Thyroid gland (tissue), 4 donors: ENCODE data around the gene EFNB1. TPM values are rescaled to one million over a fixed set of nuclear protein-coding genes. Genes with fewer than 3 reads are reported as not detected.

Source experiments
- DNase-seq, 2 donors: peaks; one replicate each; pipeline ENCODE4 v3.0.0-alpha.2; 2019
- H3K27ac ChIP-seq, 3 donors: fragments of 200-600 bp; sonication (generic); 1 replicate in 2 of 3; 2 replicates in 1 of 3; pipeline ENCODE4 v1.5.1; 2016 to 2019; ENCODE audit warnings: mild to moderate bottlenecking in 1 of 3, moderate library complexity in 1 of 3
- H3K27me3 ChIP-seq: fragments of 200-600 bp; sonication (generic); one replicate; pipeline ENCODE4 v1.5.1; 2019
- H3K36me3 ChIP-seq, 2 donors: fragments of 200-600 bp; sonication (generic); one replicate each; pipeline ENCODE4 v1.5.1; 2016 to 2019
- H3K4me1 ChIP-seq, 2 donors: fragments of 200-600 bp; sonication (generic); one replicate each; pipeline ENCODE4 v1.5.1; 2017 to 2019
- H3K4me3 ChIP-seq, 3 donors: fragments of 200-600 bp; sonication (generic); replicated peaks in 1 of 3; 1 replicate in 2 of 3; 2 replicates in 1 of 3; pipeline ENCODE4 v1.5.1; 2016; ENCODE audit warnings: mild to moderate bottlenecking in 1 of 3
- H3K9me3 ChIP-seq: fragments of 200-600 bp; sonication (generic); one replicate; pipeline ENCODE4 v1.5.1; 2017
- CTCF ChIP-seq, 6 experiments: fragments of 200-600 bp in 3 of 6; fragments of 450-650 bp in 3 of 6; sonication (generic) in 3 of 6; IDR thresholded peaks; one replicate each; pipeline ENCODE4 v1.5.1; 2016 to 2019; ENCODE audit warnings: antibody characterized with exemption in 6 of 6, mild to moderate bottlenecking in 2 of 6, inconsistent platforms in 1 of 6, moderate library complexity in 1 of 6
- POLR2A ChIP-seq, 2 donors: fragments of 450-650 bp; IDR thresholded peaks; one replicate each; pipeline ENCODE4 v1.6.1; 2017; ENCODE audit warnings: antibody characterized with exemption in 2 of 2, mild to moderate bottlenecking in 2 of 2, moderate library complexity in 1 of 2
- WGBS, 2 donors: methylation state at CpG; one replicate each; pipeline ENCODE4 v1.1.5; 2017; 5-methylcytosine and 5-hydroxymethylcytosine counted together
- intact Hi-C: fragments of 100-400 bp; cut with DNase I; formaldehyde crosslinking; loops from one replicate; pipeline ENCODE4 v1.15.1; 2023
- total RNA-seq, 4 donors: library from RNA; depleted of rRNA; stranded (reverse); fragments of >200 nt; gene quantifications; one replicate each; pipeline ENCODE4 v1.2.3, GENCODE V29; 2016

EFNB1 gene
- total RNA-seq, 4 donors from 2014 or later, result 17.6 to 26.9 (median 20.8) TPM

- no peak for DNase-seq
- 82% methylated on average over 6 of the region's 10 CpGs; no CpG with 5 or more reads in 1 of the 2 donors for WGBS, 2 donors
- no peak overlapping the region for H3K4me3 ChIP-seq
- no peaks in the 10 kb centered on the region for H3K27me3 ChIP-seq
- H3K4me1 ChIP-seq, result no peaks in the 10 kb centered on the region
- H3K27ac ChIP-seq, result no peak overlapping the region
- intact Hi-C loops, result loop anchor here (10.0 kb wide), 3 partner anchors 311 to 561 kb away; no protein-coding TSS in a partner anchor
- no peak for TF ChIP-seq CTCF (IDR thresholded peaks at IDR 0.05)
- no peak for TF ChIP-seq POLR2A (IDR thresholded peaks at IDR 0.05)
- no peaks in the 10 kb centered on the region for H3K36me3 ChIP-seq
- H3K9me3 ChIP-seq, result no peaks in the 10 kb centered on the region
Measured at GRCh38 chrX:68823413-68824151, 5.2 kb upstream of the EFNB1 start.

- no peak for TF ChIP-seq CTCF (IDR thresholded peaks at IDR 0.05)
- no peak for TF ChIP-seq POLR2A (IDR thresholded peaks at IDR 0.05)
- Histone ChIP-seq H3K27ac (no peak overlapping the region), H3K4me1 (no peaks in the 10 kb centered on the region), H3K27me3 (no peaks in the 10 kb centered on the region), H3K4me3 (no peak overlapping the region), H3K9me3 (no peaks in the 10 kb centered on the region), H3K36me3 (no peaks in the 10 kb centered on the region)
- intact Hi-C loops, result loop anchor here (10.0 kb wide), 3 partner anchors 311 to 561 kb away; no protein-coding TSS in a partner anchor
- DNase-seq, result no peak
Measured at GRCh38 chrX:68824152-68824433, 4.7 kb upstream of the EFNB1 start.

- H3K9me3 ChIP-seq, result no peaks in the 10 kb centered on the region
- no peaks in the 10 kb centered on the region for H3K4me1 ChIP-seq
- WGBS, 2 donors, result 54 to 56% methylated on average over 4 to 5 of the region's 5 CpGs
- no peak for DNase-seq
- intact Hi-C loops, result loop anchor here (5.0 to 10.0 kb wide), 4 partner anchors 310 to 560 kb away; no protein-coding TSS in a partner anchor
- no peak overlapping the region for H3K27ac ChIP-seq
- H3K36me3 ChIP-seq, result no peaks in the 10 kb centered on the region
- H3K27me3 ChIP-seq, result no peaks in the 10 kb centered on the region
- no peak overlapping the region for H3K4me3 ChIP-seq
- no peak for TF ChIP-seq CTCF (IDR thresholded peaks at IDR 0.05)
- no peak for TF ChIP-seq POLR2A (IDR thresholded peaks at IDR 0.05)
Measured at GRCh38 chrX:68824565-68825125, 4.2 kb upstream of the EFNB1 start.

GRCh38 chrX:68826113-68826980, 2.5 kb upstream of the EFNB1 start:
- Histone ChIP-seq H3K27me3 (no peaks in the 10 kb centered on the region), H3K36me3 (no peaks in the 10 kb centered on the region), H3K4me3 (no peak overlapping the region), H3K9me3 (no peaks in the 10 kb centered on the region), H3K4me1 (peaks cover 0 to 2% of the 10 kb centered on the region in 2 donors), H3K27ac (no peak overlapping the region)
- TF ChIP-seq CTCF (IDR thresholded peaks at IDR 0.05) (no peak), POLR2A (IDR thresholded peaks at IDR 0.05) (no peak)
- no peak for DNase-seq
- 68 to 70% methylated on average over 4 to 8 of the region's 10 CpGs for WGBS, 2 donors
- intact Hi-C loops, result loop anchor here (2.0 to 10.0 kb wide), 5 partner anchors 234 to 558 kb away; no protein-coding TSS in a partner anchor
